MM.1S (cell line): ENCODE results near the gene CHCHD6.

ENCODE experiments used
- DNase-seq: peaks from one replicate; pipeline ENCODE4 v3.0.0-alpha.2; 2015
- H2AFZ ChIP-seq: fragments of 300-600 bp; sonication (generic); 2 replicates; pipeline ENCODE4 v1.6.0; 2016; ENCODE audit warnings: antibody characterized with exemption, low read length
- H3F3A ChIP-seq: fragments of 300-600 bp; sonication (generic); 2 replicates; pipeline ENCODE4 v1.6.1; 2016; ENCODE audit warnings: mild to moderate bottlenecking, antibody characterized with exemption, low read length, moderate library complexity, mixed read lengths; ENCODE audit not compliant: insufficient read depth
- H3K27ac ChIP-seq: fragments of 300-600 bp; sonication (generic); 2 replicates; pipeline ENCODE4 v1.5.1; 2016; ENCODE audit warnings: mild to moderate bottlenecking, low read length
- H3K27me3 ChIP-seq: fragments of 300-600 bp; sonication (generic); replicated peaks from 2 replicates; pipeline ENCODE4 v1.6.0; 2016; ENCODE audit warnings: low read length; ENCODE audit not compliant: insufficient read depth
- H3K36me3 ChIP-seq: fragments of 300-600 bp; sonication (generic); replicated peaks from 2 replicates; pipeline ENCODE4 v1.6.1; 2016; ENCODE audit warnings: mild to moderate bottlenecking, low read length, mixed read lengths; ENCODE audit not compliant: insufficient read depth
- H3K4me1 ChIP-seq: fragments of 300-600 bp; sonication (generic); 2 replicates; pipeline ENCODE4 v1.6.1; 2016; ENCODE audit warnings: low read length, mixed read lengths
- H3K4me2 ChIP-seq: fragments of 300-600 bp; sonication (generic); 2 replicates; pipeline ENCODE4 v1.6.0; 2016; ENCODE audit warnings: low read depth, low read length
- H3K4me3 ChIP-seq: fragments of 300-600 bp; sonication (generic); 2 replicates; pipeline ENCODE4 v1.5.1; 2016; ENCODE audit warnings: low read length, mixed read lengths
- H3K79me2 ChIP-seq: fragments of 300-600 bp; sonication (generic); 2 replicates; pipeline ENCODE4 v1.6.1; 2016; ENCODE audit warnings: mixed run types, low read length, mixed read lengths
- H3K9ac ChIP-seq: fragments of 300-600 bp; sonication (generic); 2 replicates; pipeline ENCODE4 v1.6.1; 2016; ENCODE audit warnings: low read length, mixed read lengths
- H3K9me2 ChIP-seq: fragments of 300-600 bp; sonication (generic); replicated peaks from 2 replicates; pipeline ENCODE4 v1.6.1; 2016; ENCODE audit warnings: mild to moderate bottlenecking, low read length, mixed read lengths; ENCODE audit not compliant: insufficient read depth
- H3K9me3 ChIP-seq: fragments of 300-600 bp; sonication (generic); replicated peaks from 2 replicates; pipeline ENCODE4 v1.6.1; 2016; ENCODE audit warnings: mild to moderate bottlenecking, low read length, mixed read lengths; ENCODE audit not compliant: insufficient read depth
- H4K20me1 ChIP-seq: fragments of 300-600 bp; sonication (generic); 2 replicates; pipeline ENCODE4 v1.6.1; 2016; ENCODE audit warnings: mild to moderate bottlenecking, low read length, moderate library complexity, mixed read lengths; ENCODE audit not compliant: insufficient read depth
- EZH2 ChIP-seq: fragments of 300-600 bp; sonication (generic); optimal IDR thresholded peaks from 2 replicates; pipeline ENCODE3; 2017; ENCODE audit warnings: low read depth, mild to moderate bottlenecking, antibody characterized with exemption, low read length, mixed read lengths
- EZH2phosphoT487 ChIP-seq: fragments of 300-600 bp; sonication (generic); IDR thresholded peaks from 2 replicates; pipeline ENCODE4 v1.6.1; 2018; ENCODE audit warnings: antibody characterized with exemption, low read length
- TF ChIP-seq, protein P1 (sequence below): fragments of 300-600 bp; sonication (generic); IDR thresholded peaks from 2 replicates; pipeline ENCODE4 v1.5.1; 2016; ENCODE audit warnings: antibody characterized with exemption, low read length, mixed read lengths

Gene CHCHD6

GRCh38 chr3:126758882-126759281 lies 54.8 kb downstream of the CHCHD6 start:
- H3K9me2 ChIP-seq: no peaks in the 10 kb centered on the region
- H4K20me1 ChIP-seq: no peaks in the 10 kb centered on the region
- H3K9me3 ChIP-seq: no peaks in the 10 kb centered on the region
- no peak for DNase-seq
- no peak overlapping the region for H3K9ac ChIP-seq
- no peaks in the 10 kb centered on the region for H3K36me3 ChIP-seq
- no peak overlapping the region for H2AFZ ChIP-seq
- TF ChIP-seq EZH2phosphoT487: no peak
- TF ChIP-seq, protein P1, sequence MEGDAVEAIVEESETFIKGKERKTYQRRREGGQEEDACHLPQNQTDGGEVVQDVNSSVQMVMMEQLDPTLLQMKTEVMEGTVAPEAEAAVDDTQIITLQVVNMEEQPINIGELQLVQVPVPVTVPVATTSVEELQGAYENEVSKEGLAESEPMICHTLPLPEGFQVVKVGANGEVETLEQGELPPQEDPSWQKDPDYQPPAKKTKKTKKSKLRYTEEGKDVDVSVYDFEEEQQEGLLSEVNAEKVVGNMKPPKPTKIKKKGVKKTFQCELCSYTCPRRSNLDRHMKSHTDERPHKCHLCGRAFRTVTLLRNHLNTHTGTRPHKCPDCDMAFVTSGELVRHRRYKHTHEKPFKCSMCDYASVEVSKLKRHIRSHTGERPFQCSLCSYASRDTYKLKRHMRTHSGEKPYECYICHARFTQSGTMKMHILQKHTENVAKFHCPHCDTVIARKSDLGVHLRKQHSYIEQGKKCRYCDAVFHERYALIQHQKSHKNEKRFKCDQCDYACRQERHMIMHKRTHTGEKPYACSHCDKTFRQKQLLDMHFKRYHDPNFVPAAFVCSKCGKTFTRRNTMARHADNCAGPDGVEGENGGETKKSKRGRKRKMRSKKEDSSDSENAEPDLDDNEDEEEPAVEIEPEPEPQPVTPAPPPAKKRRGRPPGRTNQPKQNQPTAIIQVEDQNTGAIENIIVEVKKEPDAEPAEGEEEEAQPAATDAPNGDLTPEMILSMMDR: no peak
- H3K27me3 ChIP-seq: no peaks in the 10 kb centered on the region
- H3K27ac ChIP-seq: no peak overlapping the region
- H3F3A ChIP-seq: no peaks in the 10 kb centered on the region
- H3K4me2 ChIP-seq: no peak overlapping the region
- H3K79me2 ChIP-seq: no peaks in the 10 kb centered on the region
- H3K4me3 ChIP-seq: no peak overlapping the region
- H3K4me1 ChIP-seq: no peaks in the 10 kb centered on the region

DNA sequence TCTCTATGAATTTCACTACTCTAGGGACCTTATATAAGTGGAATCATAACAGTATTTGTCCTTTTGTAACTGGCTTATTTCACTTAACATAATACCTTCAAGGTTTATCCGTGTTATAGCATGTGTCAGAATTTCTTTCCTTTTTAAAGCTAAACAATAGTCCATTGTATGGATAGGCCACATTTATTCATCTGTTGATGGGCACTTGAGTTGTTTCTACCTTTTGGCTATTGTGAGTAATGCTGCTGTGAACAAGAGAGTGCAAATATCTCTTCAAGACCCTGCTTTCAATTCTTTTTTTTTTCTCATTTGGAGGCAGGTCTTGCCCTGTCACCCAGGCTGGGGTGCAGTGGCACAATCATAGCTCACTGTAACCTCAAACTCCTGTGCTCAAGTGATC lies 56.5 kb downstream of the CHCHD6 start:
- no peak for DNase-seq
- Histone ChIP-seq H3K4me2 (no peak overlapping the region), H3K36me3 (no peaks in the 10 kb centered on the region), H3K27me3 (no peaks in the 10 kb centered on the region), H3K79me2 (no peaks in the 10 kb centered on the region), H3K4me1 (no peaks in the 10 kb centered on the region), H2AFZ (no peak overlapping the region), H3K9me3 (no peaks in the 10 kb centered on the region), H3K9ac (no peak overlapping the region), H3F3A (no peaks in the 10 kb centered on the region), H4K20me1 (no peaks in the 10 kb centered on the region), H3K27ac (no peak overlapping the region), H3K4me3 (no peak overlapping the region), H3K9me2 (no peaks in the 10 kb centered on the region)
- TF ChIP-seq, protein P1: no peak
- TF ChIP-seq EZH2phosphoT487 (no peak), EZH2 (no peak)

- no peak for DNase-seq
- Histone ChIP-seq H3K27me3 (no peaks in the 10 kb centered on the region), H3K9me3 (no peaks in the 10 kb centered on the region), H3K79me2 (no peaks in the 10 kb centered on the region), H3K27ac (no peak overlapping the region), H3F3A (no peaks in the 10 kb centered on the region), H2AFZ (no peak overlapping the region), H3K9me2 (no peaks in the 10 kb centered on the region), H3K9ac (no peak overlapping the region), H3K4me2 (no peak overlapping the region), H3K4me1 (no peaks in the 10 kb centered on the region), H4K20me1 (no peaks in the 10 kb centered on the region), H3K36me3 (no peaks in the 10 kb centered on the region), H3K4me3 (no peak overlapping the region)
- TF ChIP-seq EZH2phosphoT487: no peak
- TF ChIP-seq, protein P1: no peak
- no peak for TF ChIP-seq EZH2
Observed at GRCh38 chr3:126763035-126763434, 59.0 kb downstream of the CHCHD6 start.
